ELF-1 (cell line): ENCODE results near the gene ATG101.

Experiments
- DNase-seq: peaks from one replicate; pipeline ENCODE4 v3.0.0-alpha.2; 2016; ENCODE audit warnings: low read depth, low spot score

Gene ATG101

DNA sequence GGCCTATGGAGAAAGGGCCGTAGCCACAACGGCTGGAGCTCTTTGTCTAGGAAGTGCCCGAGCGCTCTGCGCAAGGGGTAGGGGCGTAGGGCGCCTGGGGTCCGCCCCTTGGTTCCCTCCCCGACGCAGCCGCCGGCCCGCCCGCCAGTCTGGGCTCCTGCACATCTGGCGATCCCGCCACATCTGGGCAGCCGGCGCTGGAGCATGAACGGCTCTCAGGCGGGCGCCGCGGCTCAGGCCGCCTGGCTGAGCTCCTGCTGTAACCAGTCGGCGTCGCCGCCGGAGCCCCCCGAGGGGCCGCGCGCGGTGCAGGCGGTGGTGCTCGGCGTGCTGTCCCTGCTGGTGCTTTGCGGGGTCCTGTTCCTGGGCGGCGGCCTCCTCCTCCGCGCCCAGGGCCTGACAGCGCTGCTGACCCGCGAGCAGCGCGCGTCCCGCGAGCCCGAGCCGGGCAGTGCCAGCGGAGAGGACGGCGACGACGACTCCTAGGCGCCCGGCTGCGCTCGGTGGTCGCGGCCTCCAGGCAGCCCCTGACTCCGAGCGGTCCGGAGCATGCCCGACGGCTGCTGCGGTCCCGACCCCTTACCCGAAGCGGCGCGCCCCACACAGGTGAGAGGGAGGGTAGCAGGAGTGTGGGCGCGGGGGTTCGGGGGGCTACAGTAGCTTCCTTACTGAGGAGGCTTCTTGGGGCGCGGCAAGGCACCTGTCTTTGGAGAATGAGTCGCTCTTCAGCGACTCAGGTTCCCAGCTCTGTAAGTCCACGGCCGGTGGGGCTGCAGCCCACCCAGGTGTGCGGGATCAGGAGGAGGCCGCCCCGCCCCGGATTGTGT, 10.0 kb downstream of the ATG101 start, which contains the start of gene SMIM41:
Gene SMIM41 (plus strand): TSS at position 129 of the 827 bp plus-strand sequence. CDS start 76 bp downstream, at position 205.
- no peak for DNase-seq

DNA sequence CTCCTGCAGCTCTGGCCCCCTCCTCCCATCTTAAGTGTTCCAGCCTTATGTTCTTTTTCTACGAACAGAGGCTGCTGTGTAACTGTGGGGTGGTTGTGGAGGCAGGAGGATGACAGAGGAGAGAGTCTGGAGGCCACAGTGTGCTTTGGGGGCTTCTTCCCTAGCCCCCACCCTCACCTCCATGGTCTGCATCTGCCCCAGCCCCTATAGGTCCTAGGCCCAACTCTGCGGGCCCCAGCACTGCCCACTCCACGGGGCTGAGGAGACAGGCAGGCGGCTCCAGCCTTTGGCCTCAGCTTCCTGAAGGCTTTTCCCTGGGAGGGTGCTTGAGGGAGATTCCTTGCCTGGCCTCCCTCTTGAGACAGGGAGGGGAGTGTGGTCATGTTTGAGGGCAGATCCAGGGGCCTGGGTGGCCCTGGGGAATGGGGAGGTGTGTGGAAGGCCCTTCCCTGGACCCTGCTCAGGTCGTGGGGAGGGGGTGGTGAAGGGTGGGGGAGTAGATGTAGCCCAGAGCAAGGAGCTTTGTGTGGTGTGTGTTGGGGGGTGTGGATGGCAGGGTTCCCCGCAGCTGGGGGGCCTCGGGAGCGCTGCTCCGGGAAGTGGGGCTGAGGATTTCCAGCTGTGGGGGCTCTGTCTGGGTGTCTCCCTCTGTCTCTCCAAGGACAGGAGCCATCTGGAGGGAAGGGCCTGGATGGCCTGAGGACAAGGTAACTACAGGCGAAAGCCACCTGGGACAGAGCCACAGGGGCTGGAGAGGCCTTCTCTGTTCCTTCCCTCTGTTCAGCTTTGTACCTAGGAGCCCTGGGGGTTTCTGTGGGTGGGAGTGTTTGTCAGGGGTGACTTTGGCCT, 10.8 kb downstream of the ATG101 start:
- no peak for DNase-seq

DNA sequence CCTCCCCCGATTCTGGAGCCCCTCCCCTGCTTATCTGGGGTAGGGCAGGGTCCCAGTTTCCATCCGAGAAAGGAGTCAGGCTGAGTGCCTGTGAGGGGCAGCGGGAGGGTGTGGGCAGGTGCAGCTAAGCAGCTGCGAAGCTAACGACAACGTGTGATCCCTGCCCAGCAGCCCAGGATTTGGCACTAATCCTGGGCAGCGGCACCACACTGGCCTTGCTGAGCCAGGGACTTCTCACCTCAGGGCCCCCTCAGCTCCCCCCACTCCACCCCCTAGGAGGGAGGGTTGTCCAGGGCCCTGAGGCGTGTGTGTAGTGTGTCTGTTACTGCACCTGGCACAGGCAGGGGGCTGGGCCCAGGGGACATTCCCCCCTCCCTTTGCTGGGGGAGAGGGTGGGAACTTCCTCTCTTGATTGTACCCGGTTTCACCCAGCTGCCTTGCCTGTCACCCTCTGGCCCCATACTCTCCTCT, 11.5 kb downstream of the ATG101 start:
- DNase-seq = no peak

DNA sequence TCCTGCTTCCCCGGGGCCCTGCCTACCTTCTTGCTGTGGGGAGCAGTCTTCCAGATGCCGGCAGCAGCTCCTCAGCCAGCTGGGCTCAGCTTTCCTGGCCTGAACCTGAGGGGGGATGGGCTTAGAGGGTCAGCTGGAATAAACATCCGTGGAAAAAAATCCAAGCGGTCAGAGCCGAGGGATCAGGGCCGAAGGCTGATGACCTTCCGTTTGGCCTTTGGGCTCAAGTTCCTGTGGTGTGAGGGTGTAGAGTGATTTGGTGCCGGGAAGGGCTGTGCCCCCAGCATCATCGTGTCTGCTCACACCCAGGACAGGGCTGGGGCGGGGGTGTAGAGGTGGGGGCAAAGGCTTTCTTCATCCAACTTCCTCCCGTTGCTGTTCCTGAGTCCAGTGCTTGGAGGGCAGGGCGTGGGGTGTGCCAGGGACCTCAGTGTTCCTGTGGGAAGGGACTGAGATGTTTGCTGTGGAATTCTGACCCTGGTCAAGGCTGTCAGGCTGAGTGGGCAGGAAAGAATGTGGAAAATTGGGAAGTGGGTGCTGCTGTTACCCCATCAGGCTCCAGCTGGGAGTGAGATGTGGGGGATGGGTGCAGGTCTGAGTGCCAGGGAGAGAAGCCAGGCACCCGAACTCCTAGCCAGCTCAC, 12.4 kb downstream of the ATG101 start:
- no peak for DNase-seq

DNA sequence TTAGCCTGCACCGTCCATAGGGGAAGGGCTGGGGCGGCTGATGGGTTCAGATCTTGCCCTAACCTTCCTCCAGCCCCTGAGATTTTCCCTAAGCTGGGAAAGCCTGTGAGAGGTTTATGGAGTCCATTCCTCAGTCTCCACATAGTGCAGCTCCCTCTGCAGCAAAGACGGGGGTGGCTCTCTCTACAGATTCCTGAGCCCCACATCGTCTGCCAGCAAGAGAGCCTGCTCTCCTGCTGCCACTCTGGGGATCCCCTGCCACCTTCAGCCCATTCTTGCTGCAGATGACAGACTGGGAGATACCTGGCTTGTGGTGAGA, 12.8 kb downstream of the ATG101 start:
- no peak for DNase-seq

DNA sequence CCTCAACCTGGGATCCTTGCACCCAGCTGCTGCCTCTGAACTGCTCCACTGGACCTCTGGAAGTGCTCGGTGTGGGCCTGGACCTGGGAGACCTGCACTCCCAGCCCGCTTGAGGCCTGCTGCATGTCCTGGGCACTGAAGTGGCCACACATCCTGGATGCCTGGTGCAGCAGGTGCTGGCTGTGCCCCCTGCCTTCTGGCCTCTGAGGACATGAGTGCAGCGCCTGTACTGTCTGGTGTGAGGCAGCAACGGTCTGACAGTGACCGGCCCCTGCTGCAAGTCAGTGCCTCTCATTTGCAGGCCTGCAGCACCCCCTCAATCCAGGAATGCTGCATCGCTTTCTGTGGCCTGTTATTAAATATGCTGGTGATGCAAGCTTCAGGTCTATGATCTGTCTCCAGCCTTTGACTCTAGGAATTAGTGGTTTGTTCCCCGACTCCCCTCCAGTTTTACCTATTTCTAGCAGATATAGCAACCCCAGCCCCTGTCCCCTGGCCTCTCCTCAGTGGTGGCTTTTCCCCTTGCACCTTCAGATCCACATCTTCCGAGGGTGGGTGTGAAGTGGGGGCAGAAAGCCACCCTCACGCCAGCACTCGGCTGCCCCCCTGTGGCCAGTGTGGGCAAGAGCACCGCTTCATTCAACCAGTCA, 13.3 kb downstream of the ATG101 start:
- DNase-seq = peak; percentile 80

DNA sequence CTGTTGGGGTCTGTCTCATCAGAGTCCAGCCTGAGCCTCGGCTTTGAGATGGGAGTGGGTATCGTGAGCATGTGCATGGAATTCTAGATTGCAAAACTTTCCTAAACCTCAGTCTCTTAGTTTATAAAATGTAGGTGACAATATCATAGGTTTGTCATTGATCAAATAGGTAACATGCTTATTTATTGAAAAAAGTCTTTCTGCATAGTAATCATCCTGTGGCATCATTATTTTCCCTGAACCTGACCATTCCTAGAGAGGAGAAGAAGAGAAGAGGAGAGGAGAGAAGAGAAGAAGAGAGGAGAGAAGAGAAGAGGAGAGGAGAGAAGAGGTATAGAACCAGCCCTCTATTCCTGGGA, 13.8 kb downstream of the ATG101 start:
- no peak for DNase-seq

DNA sequence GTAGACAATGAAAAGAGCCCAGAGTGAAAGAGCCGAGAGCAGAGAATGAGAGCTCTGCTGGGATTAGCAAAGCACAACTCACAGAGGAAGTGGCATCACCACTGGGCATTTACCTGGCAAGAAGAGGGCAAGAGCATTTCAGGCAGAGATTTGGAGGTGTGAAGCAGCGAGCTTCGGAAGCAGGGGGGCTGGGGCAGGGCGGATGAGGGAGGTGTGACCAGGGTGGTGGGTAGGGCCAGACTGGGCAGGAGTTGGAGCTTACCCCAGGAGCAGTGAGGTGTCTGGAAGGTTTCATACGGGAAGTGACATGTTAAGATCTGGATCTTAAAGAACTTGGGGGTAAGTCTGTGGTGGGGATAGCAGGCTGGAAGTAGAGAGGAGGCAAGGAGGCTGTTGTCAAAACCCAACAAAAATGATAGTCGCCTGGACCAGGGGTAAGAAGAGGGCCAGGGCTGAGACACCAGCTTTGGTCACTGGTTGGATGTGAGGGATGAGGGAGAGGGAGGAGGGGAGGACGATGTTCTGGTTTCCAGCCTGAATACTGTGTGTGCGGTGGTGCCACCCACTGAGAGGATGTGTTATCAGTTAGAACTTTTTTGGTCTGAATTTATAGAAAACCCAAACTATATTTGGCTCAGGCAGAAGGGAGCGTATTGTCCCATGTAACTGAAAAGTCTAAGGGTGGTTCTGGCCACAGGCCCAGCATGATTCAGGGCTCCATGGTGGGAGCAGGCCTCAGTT, 14.9 kb downstream of the ATG101 start:
- no peak for DNase-seq

DNA sequence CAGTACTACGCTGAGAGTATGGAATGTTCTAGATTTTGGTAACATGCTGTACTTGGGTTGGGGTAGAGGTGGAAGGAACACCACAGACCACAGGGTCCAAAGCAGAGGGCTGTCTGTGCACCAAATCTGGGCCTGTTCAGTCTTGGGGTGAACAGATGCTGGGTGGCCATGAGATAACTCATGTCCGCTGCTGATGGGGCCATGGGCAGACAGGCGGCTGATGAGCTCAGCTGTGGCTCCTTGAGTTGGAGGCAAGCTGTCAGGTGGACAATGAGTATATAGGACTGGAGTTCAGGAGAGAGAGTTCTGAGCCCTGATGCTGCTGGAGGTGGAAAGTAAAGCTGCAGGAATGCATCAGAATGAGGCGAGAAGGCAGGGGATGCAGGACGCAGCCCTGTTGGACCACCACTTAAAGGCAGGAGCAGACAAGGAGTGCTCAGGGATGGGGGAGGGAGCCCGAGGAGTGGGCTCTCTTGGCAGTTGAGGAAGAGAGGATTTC, 16.0 kb downstream of the ATG101 start:
- DNase-seq = no peak

DNA sequence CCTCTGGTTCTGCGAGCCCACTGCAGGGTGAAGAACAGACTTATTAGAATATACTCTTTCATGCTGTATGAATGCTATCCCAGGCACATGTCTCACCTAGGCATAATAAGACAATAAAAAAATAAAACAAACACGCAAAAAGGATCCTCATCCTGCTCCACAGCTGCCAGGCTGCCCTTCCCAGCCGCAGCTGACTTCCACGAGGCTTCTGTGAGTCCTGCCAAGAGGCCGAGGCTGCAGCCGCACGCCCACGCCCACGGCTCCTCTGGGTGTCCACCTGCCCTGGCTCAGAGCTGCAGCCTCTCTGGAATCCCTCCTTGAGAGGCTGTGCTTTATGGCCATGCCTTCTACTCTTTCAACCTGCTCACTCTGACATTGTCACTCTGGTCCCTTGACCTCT, 16.6 kb downstream of the ATG101 start:
- no peak for DNase-seq

DNA sequence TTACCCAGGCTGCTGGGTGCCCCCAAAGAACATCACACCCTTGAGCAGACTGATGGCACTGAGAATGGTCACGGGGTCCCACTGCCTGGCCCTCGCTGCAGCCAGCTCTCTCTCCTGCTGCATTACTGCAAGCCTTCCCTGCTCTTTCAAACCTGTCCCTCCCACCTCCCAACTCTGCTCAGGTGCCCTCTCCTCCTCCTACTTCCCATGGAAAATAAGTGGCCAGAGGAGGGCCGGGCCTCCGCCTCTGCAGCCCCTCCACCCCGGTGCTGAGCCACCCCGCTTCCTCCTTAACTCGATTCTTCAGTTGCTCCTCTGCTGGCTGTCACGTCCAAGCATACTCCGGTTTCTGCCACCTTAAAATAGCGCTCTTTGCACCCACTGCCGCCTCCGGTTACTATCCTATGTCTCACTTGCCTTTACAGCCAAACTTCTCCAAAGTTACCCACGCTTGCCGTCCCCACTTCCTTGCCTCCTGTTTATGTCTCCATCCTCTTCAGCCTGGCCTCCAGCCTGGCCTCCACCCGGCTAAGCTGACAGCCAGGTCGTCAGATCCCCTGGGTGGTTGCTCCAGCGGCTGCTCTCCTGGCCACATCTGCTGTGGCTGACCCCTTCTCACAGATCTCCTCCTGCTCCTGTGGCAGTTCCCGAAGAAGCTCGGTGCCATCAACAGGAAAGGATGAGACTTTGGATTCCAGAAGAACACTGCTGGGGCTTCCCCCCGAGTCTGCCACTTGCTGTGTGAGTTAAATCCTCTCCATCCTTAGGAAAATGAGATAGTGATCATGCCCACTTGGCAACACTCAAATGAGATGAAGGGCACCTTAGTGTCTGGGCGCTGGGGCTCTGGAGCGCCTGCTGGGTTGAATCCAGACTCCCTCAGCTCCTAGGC, 17.4 kb downstream of the ATG101 start:
- no peak for DNase-seq

DNA sequence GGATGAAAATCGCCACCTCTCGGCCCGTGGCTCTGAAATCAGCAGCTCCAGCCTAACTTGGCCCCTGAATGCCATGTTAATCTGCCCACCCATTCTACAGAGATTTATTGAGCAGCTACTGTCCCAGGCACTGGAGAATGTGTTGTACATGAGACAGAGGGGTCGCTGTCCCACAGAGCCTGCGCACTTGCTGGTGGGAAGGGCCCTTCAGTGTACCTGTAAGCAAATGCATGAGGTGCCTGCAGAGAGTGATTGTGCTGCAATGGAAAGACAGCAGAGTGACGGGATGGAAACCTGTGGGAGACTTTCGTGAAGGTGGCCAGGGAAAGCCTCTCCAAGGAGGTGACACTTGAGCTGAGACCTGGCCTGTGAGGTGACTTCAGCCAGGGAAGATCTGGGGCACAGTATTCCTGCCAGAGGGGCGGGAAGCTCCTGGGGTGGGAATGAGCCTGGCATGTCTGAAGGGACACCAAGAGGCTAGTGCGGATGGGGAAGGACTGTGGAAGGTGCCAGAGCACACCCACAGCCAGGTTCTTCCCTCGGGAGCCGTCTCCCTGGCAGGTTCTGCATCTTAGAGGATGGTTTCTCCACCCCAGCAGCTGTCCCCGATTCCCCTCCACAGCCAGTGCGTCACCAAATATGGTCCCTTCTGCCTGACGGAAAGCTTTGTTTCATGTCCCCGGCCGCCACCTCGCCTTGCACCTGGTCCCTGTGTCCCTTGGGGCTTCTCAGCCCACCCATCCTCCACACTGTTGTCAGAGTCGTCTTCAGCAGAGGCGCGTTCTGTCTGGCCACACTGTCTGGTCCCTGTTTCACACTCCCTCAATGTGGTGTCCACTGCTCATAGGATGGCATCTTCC, 18.4 kb downstream of the ATG101 start:
- DNase-seq = no peak

DNA sequence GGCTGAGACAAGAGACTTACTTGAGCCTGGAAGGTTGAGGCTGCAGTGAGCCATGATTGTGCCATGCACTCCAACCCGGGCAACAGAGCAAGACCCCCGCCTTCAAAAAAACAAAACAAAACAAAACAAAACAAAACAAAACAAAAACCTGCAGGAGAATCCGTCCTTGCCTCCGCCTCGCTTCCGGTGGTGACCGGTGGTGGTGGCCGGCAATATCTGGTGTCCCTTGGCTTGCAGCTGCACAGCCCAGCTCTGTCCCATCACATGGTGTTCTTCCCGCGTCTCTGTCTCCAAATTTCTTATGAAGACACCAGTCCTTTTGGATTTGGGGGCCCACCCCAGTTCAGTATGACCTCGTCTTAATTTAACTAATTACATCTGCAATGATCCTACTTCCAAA, 19.7 kb downstream of the ATG101 start:
- DNase-seq = no peak

DNA sequence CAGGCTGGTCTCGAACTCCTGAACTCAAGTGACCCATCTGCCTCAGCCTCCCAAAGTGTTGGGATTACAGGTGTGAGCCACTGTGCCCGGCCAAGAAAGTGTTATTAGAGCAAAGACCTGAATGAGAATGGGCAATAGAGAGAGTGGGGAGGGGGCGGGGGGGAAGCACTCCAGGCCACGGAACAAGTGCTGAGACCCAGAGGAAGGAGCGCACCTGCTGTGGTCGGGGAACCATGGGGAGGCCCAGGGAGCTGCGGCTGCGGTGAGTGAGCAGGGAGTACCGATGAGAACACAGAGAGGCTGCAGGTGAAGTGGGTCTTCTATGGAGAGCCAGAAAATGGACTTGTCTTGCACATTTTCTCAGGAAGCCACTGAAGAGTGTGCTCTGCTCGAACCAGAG, 20.5 kb downstream of the ATG101 start:
- DNase-seq = no peak

DNA sequence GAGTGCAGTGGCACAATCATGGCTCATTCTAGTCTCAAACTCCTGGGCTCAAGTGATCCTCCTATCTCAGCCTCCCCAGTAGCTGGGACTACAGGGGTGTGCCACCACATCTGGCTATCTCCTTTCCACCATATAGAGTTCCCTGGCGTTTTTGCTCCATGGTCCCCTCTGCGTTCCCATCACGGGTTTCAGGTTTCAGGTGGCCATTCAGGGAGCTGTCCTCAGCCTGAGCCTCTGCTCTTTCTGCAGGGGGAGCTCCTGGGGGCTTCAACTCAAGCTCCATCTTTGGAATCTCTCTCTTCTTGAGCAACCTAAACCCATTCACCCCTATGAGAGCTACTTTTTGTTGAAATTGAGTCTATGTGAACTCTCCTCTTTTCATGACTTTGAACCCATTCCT, 21.3 kb downstream of the ATG101 start:
- no peak for DNase-seq

DNA sequence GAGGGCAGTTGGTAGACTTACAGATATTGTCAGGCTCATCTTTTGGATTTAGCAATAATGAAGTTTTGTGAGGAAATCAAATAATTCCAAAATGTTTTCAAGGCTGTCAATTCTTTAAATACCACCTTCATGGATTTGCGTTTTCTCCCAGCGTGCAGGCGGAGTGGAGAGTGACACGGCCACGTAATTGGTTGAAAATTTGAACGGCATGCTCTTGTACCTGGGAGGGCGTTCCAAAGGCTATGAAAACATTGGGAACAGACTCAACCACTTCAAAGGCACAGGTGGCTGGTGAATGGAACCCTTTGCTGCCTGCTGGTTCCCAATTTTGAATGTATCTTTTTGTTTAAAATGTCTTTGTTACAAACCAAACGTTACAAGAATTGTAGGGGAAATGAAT, 22.1 kb downstream of the ATG101 start:
- no peak for DNase-seq

DNA sequence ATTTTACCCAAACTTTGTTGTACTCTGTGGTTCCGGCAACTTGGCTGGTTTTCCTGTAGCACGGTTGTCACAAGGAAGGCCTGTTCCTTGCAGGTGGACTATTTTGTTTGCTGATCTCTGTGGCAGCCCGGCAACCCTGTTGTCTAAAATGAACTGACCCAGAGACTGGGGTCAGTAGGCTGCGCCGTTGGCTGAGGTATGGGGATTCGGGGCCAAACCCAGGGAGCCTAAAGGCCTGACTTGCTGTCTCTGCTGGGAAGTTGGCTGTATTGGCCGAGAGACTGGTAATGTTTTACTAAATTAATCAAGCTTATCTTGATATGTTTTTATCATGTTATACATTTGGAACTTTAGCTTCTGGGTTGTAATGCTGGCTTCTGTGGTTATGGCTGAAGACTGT, 23.6 kb downstream of the ATG101 start:
- no peak for DNase-seq

DNA sequence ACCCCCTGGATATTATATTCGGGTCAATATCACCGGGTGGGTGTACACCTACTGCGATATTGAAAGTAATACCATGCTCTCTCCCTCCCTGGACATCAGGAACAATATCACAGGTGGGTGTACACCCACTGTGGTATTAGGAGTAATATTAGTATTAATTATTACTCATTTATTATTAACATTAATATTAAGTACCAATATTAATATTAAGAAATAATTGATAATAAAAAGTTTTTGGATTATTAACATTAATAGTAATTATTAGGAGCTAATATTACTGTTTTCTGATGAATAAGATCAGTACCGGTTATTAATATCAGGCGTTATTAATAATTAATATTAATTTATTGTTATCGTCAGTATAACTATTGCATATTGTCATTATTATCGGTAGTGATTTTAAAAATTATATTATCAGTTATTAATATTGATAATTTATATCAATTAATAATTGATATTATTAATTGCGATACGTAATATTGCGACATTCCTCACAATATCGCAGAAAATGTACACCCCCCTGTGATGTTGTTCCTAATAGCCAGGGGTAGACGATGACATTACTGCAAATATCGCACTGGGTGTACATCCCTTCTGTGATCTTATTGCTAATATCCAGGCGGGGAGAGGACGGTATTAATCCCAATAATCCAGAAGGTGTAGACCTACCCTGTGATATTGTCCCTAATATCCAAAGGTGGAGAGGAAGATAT, 26.7 kb downstream of the ATG101 start:
- DNase-seq = no peak
